NCI-H2081 treated with DMSO at 0.1 percent for 48 hours (cell line): ENCODE results near the gene TRPM1.
A peak's percentile ranks its signal among the peaks of the same experiment; 100 is the strongest.

Source experiments
- DNase-seq: peaks from one replicate; lab custom pipeline; 2025; lab: John Stamatoyannopoulos, UW

The TRPM1 gene

GRCh38 chr15:31083370-31083780 lies 18.1 kb downstream of the TRPM1 start:
- no peak for DNase-seq

- DNase-seq = no peak
Observed at GRCh38 chr15:31082771-31083369, 18.7 kb downstream of the TRPM1 start.

- peak; percentile 31 for DNase-seq
Observed at GRCh38 chr15:31081588-31082250, 19.8 kb downstream of the TRPM1 start.

GRCh38 chr15:31081056-31081455 lies 20.5 kb downstream of the TRPM1 start:
- no peak for DNase-seq

GRCh38 chr15:31080591-31081014 lies 20.9 kb downstream of the TRPM1 start:
- no peak for DNase-seq

GRCh38 chr15:31079519-31079918 lies 22.0 kb downstream of the TRPM1 start:
- no peak for DNase-seq

- DNase-seq = no peak
Observed at GRCh38 chr15:31078471-31078870, 23.1 kb downstream of the TRPM1 start.

GRCh38 chr15:31077941-31078340 lies 23.6 kb downstream of the TRPM1 start:
- no peak for DNase-seq

- DNase-seq = no peak
Observed at GRCh38 chr15:31077181-31077580, 24.3 kb downstream of the TRPM1 start.

- DNase-seq = no peak
Observed at GRCh38 chr15:31074321-31074720, 27.2 kb downstream of the TRPM1 start.

GRCh38 chr15:31070867-31071266 lies 30.7 kb downstream of the TRPM1 start:
- no peak for DNase-seq

GRCh38 chr15:31069360-31070000 lies 32.0 kb downstream of the TRPM1 start:
- DNase-seq = no peak

GRCh38 chr15:31067890-31068603 lies 33.5 kb downstream of the TRPM1 start:
- no peak for DNase-seq

- no peak for DNase-seq
Observed at GRCh38 chr15:31065824-31066223, 35.7 kb downstream of the TRPM1 start.

- no peak for DNase-seq
Observed at GRCh38 chr15:31062911-31063310, 38.6 kb downstream of the TRPM1 start.

- no peak for DNase-seq
Observed at GRCh38 chr15:31062310-31062847, 39.1 kb downstream of the TRPM1 start.

GRCh38 chr15:31060429-31061140 lies 40.9 kb downstream of the TRPM1 start:
- no peak for DNase-seq

GRCh38 chr15:31058236-31058962 lies 43.1 kb downstream of the TRPM1 start:
- no peak for DNase-seq

- no peak for DNase-seq
Observed at GRCh38 chr15:31051496-31052080, 49.9 kb downstream of the TRPM1 start.

- no peak for DNase-seq
Observed at GRCh38 chr15:31050953-31051352, 50.6 kb downstream of the TRPM1 start.
